ENCODE measurements around the gene KCNH1. TPM values are rescaled to one million over a fixed set of nuclear protein-coding genes. Genes with fewer than 3 reads are reported as not detected.
A peak's percentile ranks its signal among the peaks of the same experiment; 100 is the strongest.

KCNH1 gene
- total and polyA plus RNA-seq, 4 donors: not detected

DNA sequence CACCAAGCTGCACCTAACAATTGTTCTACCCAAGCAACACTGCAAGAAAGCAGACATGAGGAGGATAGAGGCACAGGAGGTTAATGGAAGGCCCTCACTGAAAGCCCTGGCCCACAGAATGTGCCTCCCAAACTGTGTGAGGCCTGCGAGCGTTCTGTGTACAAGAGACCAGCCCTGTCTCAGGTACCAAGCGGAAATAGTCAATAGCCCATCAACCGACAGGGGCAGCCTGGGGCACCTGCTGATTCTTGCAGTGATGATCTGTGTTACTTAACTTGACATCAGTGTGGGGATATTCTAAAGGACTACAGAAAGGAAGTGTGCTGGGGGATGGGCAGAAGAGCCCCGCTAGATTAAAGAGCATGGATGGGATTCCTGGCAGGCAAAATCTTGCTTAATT, 392.4 kb downstream of the KCNH1 start:
- 86% methylated on average over 5 of the region's 5 CpGs for WGBS
- Histone ChIP-seq H3K9ac (ENCODE audit: low read depth in 1 of 2, low read length in 2 of 2) (no peak overlapping the region), H3K27me3 (ENCODE audit: control insufficient read depth in 4 of 4, insufficient read depth in 4 of 4, low read length in 3 of 4) (no peaks in the 10 kb centered on the region), H3K9me3 (ENCODE audit: control insufficient read depth in 4 of 4, low read length in 3 of 4) (no peaks in the 10 kb centered on the region), H3K36me3 (ENCODE audit: control insufficient read depth in 4 of 4, insufficient read depth in 3 of 4, low read depth in 1 of 4, low read length in 3 of 4) (no peaks in the 10 kb centered on the region), H3K4me1 (ENCODE audit: control insufficient read depth in 4 of 4, insufficient read depth in 4 of 4, low read length in 3 of 4) (no peaks in the 10 kb centered on the region), H3K27ac (ENCODE audit: low read depth in 1 of 2, low read length in 2 of 2) (no peak overlapping the region), H3K4me3 (ENCODE audit: low read depth in 1 of 3, low read length in 3 of 3) (no peak overlapping the region)
- no peak for DNase-seq (ENCODE audit: low spot score)
- TF ChIP-seq YY1 (IDR thresholded peaks at IDR 0.05): no peak
- no peak for TF ChIP-seq REST (IDR thresholded peaks at IDR 0.05)
- TF ChIP-seq, protein P1, sequence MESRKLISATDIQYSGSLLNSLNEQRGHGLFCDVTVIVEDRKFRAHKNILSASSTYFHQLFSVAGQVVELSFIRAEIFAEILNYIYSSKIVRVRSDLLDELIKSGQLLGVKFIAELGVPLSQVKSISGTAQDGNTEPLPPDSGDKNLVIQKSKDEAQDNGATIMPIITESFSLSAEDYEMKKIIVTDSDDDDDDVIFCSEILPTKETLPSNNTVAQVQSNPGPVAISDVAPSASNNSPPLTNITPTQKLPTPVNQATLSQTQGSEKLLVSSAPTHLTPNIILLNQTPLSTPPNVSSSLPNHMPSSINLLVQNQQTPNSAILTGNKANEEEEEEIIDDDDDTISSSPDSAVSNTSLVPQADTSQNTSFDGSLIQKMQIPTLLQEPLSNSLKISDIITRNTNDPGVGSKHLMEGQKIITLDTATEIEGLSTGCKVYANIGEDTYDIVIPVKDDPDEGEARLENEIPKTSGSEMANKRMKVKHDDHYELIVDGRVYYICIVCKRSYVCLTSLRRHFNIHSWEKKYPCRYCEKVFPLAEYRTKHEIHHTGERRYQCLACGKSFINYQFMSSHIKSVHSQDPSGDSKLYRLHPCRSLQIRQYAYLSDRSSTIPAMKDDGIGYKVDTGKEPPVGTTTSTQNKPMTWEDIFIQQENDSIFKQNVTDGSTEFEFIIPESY (IDR thresholded peaks at IDR 0.05): no peak
- TF ChIP-seq FOXA1 (IDR thresholded peaks at IDR 0.05): no peak
- TF ChIP-seq ATF3 (IDR thresholded peaks at IDR 0.05): no peak
- no peak for TF ChIP-seq SP1 (IDR thresholded peaks at IDR 0.05)
- no peak for TF ChIP-seq HNF4A (conservative IDR thresholded peaks at IDR 0.05)
- no peak for TF ChIP-seq EGR1 (IDR thresholded peaks at IDR 0.05; ENCODE audit: low read depth in 2 of 2)
- no peak for TF ChIP-seq RAD21 (IDR thresholded peaks at IDR 0.05)
- no peak for TF ChIP-seq RXRA (IDR thresholded peaks at IDR 0.05)
- TF ChIP-seq FOXA2 (IDR thresholded peaks at IDR 0.05): no peak
- no peak for TF ChIP-seq TAF1 (conservative IDR thresholded peaks at IDR 0.05)
- no peak for TF ChIP-seq JUND (IDR thresholded peaks at IDR 0.05)
- TF ChIP-seq NR2F2 (IDR thresholded peaks at IDR 0.05): no peak
- TF ChIP-seq GABPA (IDR thresholded peaks at IDR 0.05 in 1 of 2, conservative IDR thresholded peaks at IDR 0.05 in 1 of 2): no peak
- no peak for TF ChIP-seq HNF4G (IDR thresholded peaks at IDR 0.05)
- TF ChIP-seq, protein P2, sequence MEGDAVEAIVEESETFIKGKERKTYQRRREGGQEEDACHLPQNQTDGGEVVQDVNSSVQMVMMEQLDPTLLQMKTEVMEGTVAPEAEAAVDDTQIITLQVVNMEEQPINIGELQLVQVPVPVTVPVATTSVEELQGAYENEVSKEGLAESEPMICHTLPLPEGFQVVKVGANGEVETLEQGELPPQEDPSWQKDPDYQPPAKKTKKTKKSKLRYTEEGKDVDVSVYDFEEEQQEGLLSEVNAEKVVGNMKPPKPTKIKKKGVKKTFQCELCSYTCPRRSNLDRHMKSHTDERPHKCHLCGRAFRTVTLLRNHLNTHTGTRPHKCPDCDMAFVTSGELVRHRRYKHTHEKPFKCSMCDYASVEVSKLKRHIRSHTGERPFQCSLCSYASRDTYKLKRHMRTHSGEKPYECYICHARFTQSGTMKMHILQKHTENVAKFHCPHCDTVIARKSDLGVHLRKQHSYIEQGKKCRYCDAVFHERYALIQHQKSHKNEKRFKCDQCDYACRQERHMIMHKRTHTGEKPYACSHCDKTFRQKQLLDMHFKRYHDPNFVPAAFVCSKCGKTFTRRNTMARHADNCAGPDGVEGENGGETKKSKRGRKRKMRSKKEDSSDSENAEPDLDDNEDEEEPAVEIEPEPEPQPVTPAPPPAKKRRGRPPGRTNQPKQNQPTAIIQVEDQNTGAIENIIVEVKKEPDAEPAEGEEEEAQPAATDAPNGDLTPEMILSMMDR (IDR thresholded peaks at IDR 0.05; ENCODE audit: low read depth, low read length, missing input control): no peak

DNA sequence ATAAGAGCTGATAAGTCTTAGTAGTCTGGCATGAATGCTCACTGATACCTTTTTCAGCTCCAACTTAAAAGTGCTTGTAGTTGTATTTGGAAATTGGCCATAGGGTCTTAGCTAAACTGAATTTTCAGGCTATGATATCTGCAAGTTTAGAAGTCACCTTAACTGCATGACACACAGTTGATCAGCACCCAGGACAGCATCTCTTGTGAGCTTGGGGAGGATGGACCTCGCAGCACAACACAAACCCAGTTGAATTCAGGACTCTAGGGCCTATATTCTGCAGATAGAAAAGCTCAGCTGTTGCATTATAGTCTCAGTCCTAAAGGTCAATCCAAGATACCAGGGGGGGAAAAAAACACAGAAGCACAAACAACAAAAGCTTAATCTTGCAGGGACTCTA, 394.3 kb downstream of the KCNH1 start:
- no peak for DNase-seq (ENCODE audit: low spot score)
- H3K9ac ChIP-seq (ENCODE audit: low read depth in 1 of 2, low read length in 2 of 2): no peak overlapping the region

More for the DNA sequence above, 394.3 kb downstream of the KCNH1 start:
- H3K36me3 ChIP-seq (ENCODE audit: control insufficient read depth in 4 of 4, insufficient read depth in 3 of 4, low read depth in 1 of 4, low read length in 3 of 4): no peaks in the 10 kb centered on the region
- H3K4me3 ChIP-seq (ENCODE audit: low read depth in 1 of 3, low read length in 3 of 3): no peak overlapping the region
- no peaks in the 10 kb centered on the region for H3K27me3 ChIP-seq (ENCODE audit: control insufficient read depth in 4 of 4, insufficient read depth in 4 of 4, low read length in 3 of 4)
- H3K9me3 ChIP-seq (ENCODE audit: control insufficient read depth in 4 of 4, low read length in 3 of 4): no peaks in the 10 kb centered on the region
- no peaks in the 10 kb centered on the region for H3K4me1 ChIP-seq (ENCODE audit: control insufficient read depth in 4 of 4, insufficient read depth in 4 of 4, low read length in 3 of 4)
- TF ChIP-seq REST (IDR thresholded peaks at IDR 0.05): peak; percentile 93
- TF ChIP-seq FOXA2 (IDR thresholded peaks at IDR 0.05): no peak
- no peak overlapping the region for H3K27ac ChIP-seq (ENCODE audit: low read depth in 1 of 2, low read length in 2 of 2)
- WGBS: 79% methylated on average over 1 of the region's 1 CpG
